OCI-LY3 (cell line): Measurements from ENCODE around the gene IGFL2.

Source experiments
- H2AFZ ChIP-seq: fragments of 200-600, 300-600 bp; shearing (Covaris generic); 2 replicates; pipeline ENCODE4 v1.6.0; 2014; ENCODE audit warnings: antibody characterized with exemption, low read depth, low read length
- H3K27ac ChIP-seq: fragments of 200-600, 300-600 bp; sonication (generic); 2 replicates; pipeline ENCODE4 v1.5.1; 2014; ENCODE audit warnings: mild to moderate bottlenecking, low read length, moderate library complexity, mixed read lengths
- H3K27me3 ChIP-seq: fragments of 200-600, 300-600 bp; sonication (generic); 2 replicates; pipeline ENCODE4 v1.6.1; 2014; ENCODE audit warnings: low read depth, low read length, mixed read lengths
- H3K36me3 ChIP-seq: fragments of 200-600, 300-600 bp; sonication (generic); replicated peaks from 2 replicates; pipeline ENCODE3; 2014; ENCODE audit warnings: low read depth, low read length, mixed read lengths
- H3K4me1 ChIP-seq: fragments of 300-600, 200-600 bp; sonication (generic); 2 replicates; pipeline ENCODE4 v1.6.1; 2014; ENCODE audit warnings: low read length, mixed read lengths
- H3K4me2 ChIP-seq: fragments of 200-600, 300-600 bp; sonication (generic); 2 replicates; pipeline ENCODE4 v1.6.1; 2014; ENCODE audit warnings: low read length, mixed read lengths
- H3K4me3 ChIP-seq: fragments of 300-600, 200-600 bp; sonication (generic); 2 replicates; pipeline ENCODE4 v1.5.1; 2014; ENCODE audit warnings: antibody characterized with exemption, mild to moderate bottlenecking, low read length, moderate library complexity
- H3K79me2 ChIP-seq: fragments of 300-600, 200-600 bp; shearing (Covaris generic); 2 replicates; pipeline ENCODE4 v1.6.1; 2014; ENCODE audit warnings: mild to moderate bottlenecking, low read length, mixed read lengths
- H3K9ac ChIP-seq: fragments of 300-600, 200-600 bp; shearing (Covaris generic); 2 replicates; pipeline ENCODE4 v1.6.0; 2014; ENCODE audit warnings: mild to moderate bottlenecking, low read length, moderate library complexity
- H3K9me3 ChIP-seq: fragments of 200-600, 300-600 bp; shearing (Covaris generic); 2 replicates; pipeline ENCODE4 v1.6.1; 2014; ENCODE audit warnings: low read length, mixed read lengths; ENCODE audit not compliant: insufficient read depth
- H4K20me1 ChIP-seq: fragments of 200-600, 300-600 bp; sonication (generic); 2 replicates; pipeline ENCODE4 v1.6.1; 2016; ENCODE audit warnings: low read length, mixed read lengths; ENCODE audit not compliant: insufficient read depth
- EZH2phosphoT487 ChIP-seq: fragments of 200-600 bp; shearing (Covaris generic); IDR thresholded peaks from 2 replicates; pipeline ENCODE4 v1.6.1; 2018; ENCODE audit warnings: antibody characterized with exemption, mixed run types, low read depth
- TF ChIP-seq, protein P1 (sequence below): fragments of 200-600, 300-600 bp; sonication (generic); IDR thresholded peaks from 2 replicates; pipeline ENCODE4 v1.5.1; 2014; ENCODE audit warnings: antibody characterized with exemption, low read length, low read depth

Gene IGFL2

DNA sequence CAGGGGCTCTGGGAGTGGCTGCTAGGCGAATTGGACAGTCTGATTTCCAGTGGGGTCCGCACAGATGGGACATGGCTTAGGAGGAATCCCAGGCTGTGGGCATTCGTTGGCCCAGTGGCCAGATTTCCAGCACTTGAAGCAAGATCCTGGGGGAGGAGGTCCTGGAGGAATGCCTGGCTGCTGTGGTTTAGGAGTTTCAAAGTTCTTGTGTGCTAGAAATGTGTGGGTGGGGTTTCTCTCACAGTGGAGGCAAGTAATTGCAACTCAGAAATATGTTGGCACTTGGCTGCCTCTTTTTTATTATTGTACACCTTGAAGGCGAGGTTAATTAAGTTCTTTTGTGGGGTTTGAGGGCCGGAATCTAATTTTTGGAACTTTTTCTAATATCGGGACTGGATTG lies 40.7 kb upstream of the IGFL2 start:
- Histone ChIP-seq H3K4me1 (no peaks in the 10 kb centered on the region), H3K79me2 (no peaks in the 10 kb centered on the region), H2AFZ (no peak overlapping the region), H3K4me2 (no peak overlapping the region), H3K4me3 (no peak overlapping the region), H3K27ac (no peak overlapping the region), H3K36me3 (no peaks in the 10 kb centered on the region), H3K9ac (no peak overlapping the region), H3K27me3 (peaks cover 24% of the 10 kb centered on the region), H4K20me1 (no peaks in the 10 kb centered on the region), H3K9me3 (no peaks in the 10 kb centered on the region)
- TF ChIP-seq, protein P1, sequence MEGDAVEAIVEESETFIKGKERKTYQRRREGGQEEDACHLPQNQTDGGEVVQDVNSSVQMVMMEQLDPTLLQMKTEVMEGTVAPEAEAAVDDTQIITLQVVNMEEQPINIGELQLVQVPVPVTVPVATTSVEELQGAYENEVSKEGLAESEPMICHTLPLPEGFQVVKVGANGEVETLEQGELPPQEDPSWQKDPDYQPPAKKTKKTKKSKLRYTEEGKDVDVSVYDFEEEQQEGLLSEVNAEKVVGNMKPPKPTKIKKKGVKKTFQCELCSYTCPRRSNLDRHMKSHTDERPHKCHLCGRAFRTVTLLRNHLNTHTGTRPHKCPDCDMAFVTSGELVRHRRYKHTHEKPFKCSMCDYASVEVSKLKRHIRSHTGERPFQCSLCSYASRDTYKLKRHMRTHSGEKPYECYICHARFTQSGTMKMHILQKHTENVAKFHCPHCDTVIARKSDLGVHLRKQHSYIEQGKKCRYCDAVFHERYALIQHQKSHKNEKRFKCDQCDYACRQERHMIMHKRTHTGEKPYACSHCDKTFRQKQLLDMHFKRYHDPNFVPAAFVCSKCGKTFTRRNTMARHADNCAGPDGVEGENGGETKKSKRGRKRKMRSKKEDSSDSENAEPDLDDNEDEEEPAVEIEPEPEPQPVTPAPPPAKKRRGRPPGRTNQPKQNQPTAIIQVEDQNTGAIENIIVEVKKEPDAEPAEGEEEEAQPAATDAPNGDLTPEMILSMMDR: no peak
- no peak for TF ChIP-seq EZH2phosphoT487

DNA sequence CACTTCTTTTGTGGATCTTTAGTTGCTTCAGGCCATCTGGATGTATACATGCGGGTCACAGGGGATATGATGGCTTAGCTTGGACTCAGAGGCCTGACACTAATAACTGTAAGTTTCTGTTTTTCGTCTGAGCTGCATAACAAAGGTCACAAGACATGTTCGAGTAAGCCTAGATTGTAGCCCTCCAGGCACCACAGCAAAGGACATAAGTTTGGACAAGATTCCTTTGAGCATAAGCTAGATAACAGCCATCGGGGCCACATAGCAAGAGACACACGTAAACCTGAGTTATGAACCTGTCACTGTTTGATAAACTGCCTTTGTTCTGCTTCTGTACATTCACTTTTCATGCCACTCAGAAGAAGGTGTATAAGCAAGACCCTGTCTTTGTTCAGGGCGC lies 38.2 kb upstream of the IGFL2 start:
- Histone ChIP-seq H3K9ac (no peak overlapping the region), H3K4me3 (no peak overlapping the region), H3K27me3 (peaks cover 47% of the 10 kb centered on the region), H3K4me2 (no peak overlapping the region), H3K9me3 (no peaks in the 10 kb centered on the region), H3K79me2 (no peaks in the 10 kb centered on the region), H3K4me1 (no peaks in the 10 kb centered on the region), H3K27ac (no peak overlapping the region), H3K36me3 (no peaks in the 10 kb centered on the region), H4K20me1 (no peaks in the 10 kb centered on the region), H2AFZ (no peak overlapping the region)
- TF ChIP-seq, protein P1: no peak
- TF ChIP-seq EZH2phosphoT487: no peak

DNA sequence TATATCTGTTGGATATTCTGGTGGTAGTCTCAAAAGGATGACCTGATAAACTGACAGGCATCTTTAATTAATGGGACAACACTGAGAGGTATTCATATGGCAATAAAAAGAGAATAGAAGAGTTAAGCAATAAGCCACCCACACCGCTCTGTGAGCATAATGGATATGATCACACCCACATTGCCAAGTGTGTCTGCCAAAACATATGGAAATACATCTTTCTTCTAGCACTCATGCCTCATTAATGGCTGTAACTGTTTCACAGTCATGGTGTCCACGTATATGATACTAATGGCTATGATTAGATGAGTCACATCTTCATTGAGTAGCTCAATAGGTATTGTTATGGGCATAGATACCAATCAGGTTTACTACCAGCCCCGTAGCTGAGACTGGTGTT lies 36.7 kb upstream of the IGFL2 start:
- H4K20me1 ChIP-seq: no peaks in the 10 kb centered on the region
- peaks cover 4% of the 10 kb centered on the region; the same call in 1 of the 2 replicates for H3K4me1 ChIP-seq
- H3K4me2 ChIP-seq: no peak overlapping the region
- no peak overlapping the region for H3K9ac ChIP-seq
- no peaks in the 10 kb centered on the region for H3K9me3 ChIP-seq
- TF ChIP-seq, protein P1: no peak
- no peak for TF ChIP-seq EZH2phosphoT487
- H2AFZ ChIP-seq: no peak overlapping the region
- no peak overlapping the region for H3K4me3 ChIP-seq
- H3K79me2 ChIP-seq: no peaks in the 10 kb centered on the region
- H3K36me3 ChIP-seq: no peaks in the 10 kb centered on the region
- H3K27ac ChIP-seq: no peak overlapping the region
- H3K27me3 ChIP-seq: peaks cover 55% of the 10 kb centered on the region

DNA sequence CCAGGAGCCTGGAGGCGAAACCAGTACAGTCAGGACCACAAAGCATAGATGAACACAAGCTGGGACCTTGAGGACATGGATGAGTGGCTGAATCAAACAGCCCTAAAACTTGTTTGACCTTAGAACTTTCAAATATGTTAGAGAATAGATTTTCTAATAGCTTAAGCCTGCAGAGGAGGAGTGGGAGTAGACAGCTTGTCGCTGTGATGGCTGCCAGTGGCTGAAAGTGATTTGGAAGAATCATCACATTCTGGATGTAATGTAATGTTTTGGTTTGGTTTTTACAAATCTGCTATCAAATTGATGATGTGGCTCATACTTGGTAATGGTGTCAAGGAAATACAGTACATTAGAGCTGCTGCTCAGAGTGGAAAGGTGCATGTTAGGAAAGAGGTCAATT lies 35.5 kb upstream of the IGFL2 start:
- Histone ChIP-seq H4K20me1 (no peaks in the 10 kb centered on the region), H3K79me2 (no peaks in the 10 kb centered on the region), H3K9me3 (no peaks in the 10 kb centered on the region), H2AFZ (no peak overlapping the region), H3K4me2 (no peak overlapping the region), H3K4me1 (peaks cover 4% of the 10 kb centered on the region; the same call in 1 of the 2 replicates), H3K27ac (no peak overlapping the region), H3K4me3 (no peak overlapping the region), H3K9ac (no peak overlapping the region), H3K27me3 (peaks cover 55% of the 10 kb centered on the region), H3K36me3 (no peaks in the 10 kb centered on the region)
- TF ChIP-seq, protein P1: no peak
- no peak for TF ChIP-seq EZH2phosphoT487
